Adrenal gland (tissue), 12 donors: ENCODE results near the gene FDPS. TPM values are rescaled to one million over a fixed set of nuclear protein-coding genes. Genes with fewer than 3 reads are reported as not detected.
A peak's percentile ranks its signal among the peaks of the same experiment; 100 is the strongest.

Experiments
- DNase-seq, 7 donors: peaks; one replicate each; pipeline ENCODE4 v3.0.0-alpha.2; 2019 to 2020
- H3K27ac ChIP-seq, 5 donors: fragments of 200-600 bp; sonication (generic) in 4 of 5; 1 replicate in 3 of 5; 2 replicates in 2 of 5; pipeline versions ENCODE4 v1.5.1 to v1.8.0; 2016 to 2020; ENCODE audit warnings: mild to moderate bottlenecking in 1 of 5
- H3K27me3 ChIP-seq: fragments of 200-600 bp; 2 replicates; pipeline ENCODE4 v1.8.0; 2021
- H3K36me3 ChIP-seq, 2 donors: fragments of 200-600 bp; replicated peaks in 1 of 2; 1 replicate in 1 of 2; 2 replicates in 1 of 2; pipeline versions ENCODE4 v1.5.1 to v1.8.0; 2018 to 2022
- H3K4me1 ChIP-seq, 2 donors: fragments of 200-600 bp; replicated peaks in 1 of 2; 1 replicate in 1 of 2; 2 replicates in 1 of 2; pipeline versions ENCODE4 v1.5.1 to v1.8.0; 2018 to 2021
- H3K4me3 ChIP-seq, 4 donors: fragments of 200-600 bp; sonication (generic) in 3 of 4; one replicate each; pipeline ENCODE4 v1.5.1; 2016 to 2018
- H3K9me3 ChIP-seq, 3 donors: fragments of 200-600 bp; sonication (generic) in 1 of 3; replicated peaks in 1 of 3; 1 replicate in 2 of 3; 2 replicates in 1 of 3; pipeline versions ENCODE4 v1.5.1 to v1.8.0; 2016 to 2021
- CTCF ChIP-seq, 6 experiments: fragments of 450-650 bp in 4 of 6; fragments of 200-600 bp in 2 of 6; sonication (generic) in 1 of 6; IDR thresholded peaks; 1 replicate in 5 of 6; 2 replicates in 1 of 6; pipeline versions ENCODE4 v1.5.1 to v1.8.0; 2016 to 2021; ENCODE audit warnings: antibody characterized with exemption in 6 of 6, mild to moderate bottlenecking in 2 of 6, moderate library complexity in 1 of 6
- POLR2A ChIP-seq, 2 donors: fragments of 450-650 bp; IDR thresholded peaks; one replicate each; pipeline ENCODE4 v1.6.1; 2017; ENCODE audit warnings: antibody characterized with exemption in 2 of 2, mild to moderate bottlenecking in 2 of 2, moderate library complexity in 1 of 2
- WGBS, 4 donors: extraction: QIAGEN DNeasy Blood & Tissue Kit in 2 of 4; methylation state at CpG; one replicate each; pipeline versions ENCODE4 v1.1.5 to v1.1.7; 2013 to 2017; 5-methylcytosine and 5-hydroxymethylcytosine counted together
- intact Hi-C, 2 donors: fragments of 100-400 bp; cut with DNase I; formaldehyde crosslinking; loops; one replicate each; pipeline versions ENCODE4 v1.14.1 to v1.15.0; 2022 to 2023
- polyA plus RNA-seq, 3 donors: library from polyadenylated mRNA; stranded (reverse); fragments of 200-250 nt in 2 of 3; fragments of 350-450 nt in 1 of 3; fragmentation: Illumina TruSeq in 1 of 3; extraction: RNeasy Lipid Tissue Mini Kit (QIAGEN cat#74804) in 1 of 3; gene quantifications; one replicate each; pipeline ENCODE4 v1.2.3, GENCODE V29; 2013 to 2014
- total RNA-seq, 9 donors: library from RNA; depleted of rRNA in 4 of 9; stranded (reverse); fragments of >200 nt in 4 of 9; fragments of 120-200 nt in 1 of 9; fragmentation: NEBNext Ultra II Directional in 1 of 9; extraction: Animal tissue kit (Norgen Biotek cat#: 25700) in 1 of 9; gene quantifications; one replicate each; pipeline versions ENCODE4 v1.1.0 to v1.2.4, GENCODE V29; 2013 to 2023
- donor health status: healthy with polysubstance abuse.
- donor health status: Bipolar disorder and iron deficiency.
- donor health status: DM: yes; HTN: yes; CAD: no.
- donor health status: DM: no; HTN: no; CAD: no.
- donor health status: DM: no; HTN: no; CAD: no.
- donor health status: DM: yes; HTN: yes; CAD: no.

FDPS gene
- total and polyA plus RNA-seq, 12 donors, result 107 to 2,334 (median 206) TPM

GRCh38 chr1:155309423-155310021 is 856 bp downstream of the FDPS start:
- intact Hi-C loops, result loop anchor here in 1 of 2 donors (5.0 kb wide), 1 partner anchor 47 kb away; the partner anchor contains the start of gene SCAMP3
- DNase-seq, result peak; percentile 41 to 70 (median 63)
- peak overlapping the region; percentile 23 to 95 (median 79) for H3K27ac ChIP-seq
- H3K36me3 ChIP-seq, result peaks cover 0 to 8% of the 10 kb centered on the region in 2 donors
- WGBS, 4 donors, result 1 to 15% (median 8%) methylated on average over 5 to 11 of the region's 11 CpGs
- peaks cover 9 to 33% of the 10 kb centered on the region in 2 donors for H3K4me1 ChIP-seq
- H3K27me3 ChIP-seq, result no peaks in the 10 kb centered on the region
- peak overlapping the region; percentile 51 to 79 (median 63) for H3K4me3 ChIP-seq
- no peaks in the 10 kb centered on the region for H3K9me3 ChIP-seq
- TF ChIP-seq POLR2A (IDR thresholded peaks at IDR 0.05), result peak in 1 of 2 donors; percentile 5
- TF ChIP-seq CTCF (IDR thresholded peaks at IDR 0.05), result no peak

- intact Hi-C loops, result no loop called here
- Histone ChIP-seq H3K27ac (no peak overlapping the region), H3K4me3 (no peak overlapping the region), H3K27me3 (no peaks in the 10 kb centered on the region), H3K36me3 (peaks cover 0 to 17% of the 10 kb centered on the region in 2 donors), H3K4me1 (peaks cover 0 to 25% of the 10 kb centered on the region in 2 donors), H3K9me3 (no peaks in the 10 kb centered on the region)
- WGBS, 4 donors, result 88 to 89% (median 88%) methylated on average over 8 of the region's 8 CpGs
- no peak for TF ChIP-seq POLR2A (IDR thresholded peaks at IDR 0.05)
- no peak for TF ChIP-seq CTCF (IDR thresholded peaks at IDR 0.05)
- no peak for DNase-seq
Observed at GRCh38 chr1:155313261-155313660, 4.6 kb downstream of the FDPS start.

- intact Hi-C loops, result no loop called here
- no peak overlapping the region for H3K27ac ChIP-seq
- peaks cover 9 to 23% of the 10 kb centered on the region in 2 donors for H3K4me1 ChIP-seq
- H3K27me3 ChIP-seq, result no peaks in the 10 kb centered on the region
- no peaks in the 10 kb centered on the region for H3K9me3 ChIP-seq
- WGBS, 4 donors, result 91 to 93% (median 92%) methylated on average over 3 of the region's 3 CpGs
- H3K36me3 ChIP-seq, result peaks cover 0 to 23% of the 10 kb centered on the region in 2 donors
- H3K4me3 ChIP-seq, result no peak overlapping the region
- DNase-seq, result no peak
- TF ChIP-seq CTCF (IDR thresholded peaks at IDR 0.05) (no peak), POLR2A (IDR thresholded peaks at IDR 0.05) (no peak)
Observed at GRCh38 chr1:155316922-155317321, 8.3 kb downstream of the FDPS start.

- Histone ChIP-seq H3K36me3 (peaks cover 0 to 20% of the 10 kb centered on the region in 2 donors), H3K4me3 (no peak overlapping the region), H3K9me3 (no peaks in the 10 kb centered on the region), H3K4me1 (peaks cover 21 to 32% of the 10 kb centered on the region in 2 donors), H3K27ac (no peak overlapping the region), H3K27me3 (no peaks in the 10 kb centered on the region)
- intact Hi-C loops, result no loop called here
- 93 to 97% (median 95%) methylated on average over 6 to 9 of the region's 9 CpGs for WGBS, 4 donors
- TF ChIP-seq CTCF (IDR thresholded peaks at IDR 0.05) (no peak), POLR2A (IDR thresholded peaks at IDR 0.05) (no peak)
- peak in 1 of 7 donors; percentile 18 for DNase-seq
Observed at GRCh38 chr1:155318082-155318481, 9.4 kb downstream of the FDPS start.
